GM12865 (cell line): ENCODE measurements around the gene RPS4Y1.

ENCODE experiments used
- DNase-seq: peaks from one replicate; pipeline ENCODE4 v3.0.0; 2010; ENCODE audit warnings: low read depth
- H3K4me3 ChIP-seq: 2 replicates; pipeline ENCODE4 v1.5.1; 2011; ENCODE audit warnings: mild to moderate bottlenecking, low read depth, low read length, control low read depth
- TF ChIP-seq, protein P1 (sequence below): IDR thresholded peaks from 2 replicates; pipeline ENCODE4 v1.5.1; 2011; ENCODE audit warnings: low read length, control low read depth, low read depth, inconsistent platforms; ENCODE audit not compliant: insufficient read depth; ENCODE audit errors: missing control alignments

Gene RPS4Y1

DNA sequence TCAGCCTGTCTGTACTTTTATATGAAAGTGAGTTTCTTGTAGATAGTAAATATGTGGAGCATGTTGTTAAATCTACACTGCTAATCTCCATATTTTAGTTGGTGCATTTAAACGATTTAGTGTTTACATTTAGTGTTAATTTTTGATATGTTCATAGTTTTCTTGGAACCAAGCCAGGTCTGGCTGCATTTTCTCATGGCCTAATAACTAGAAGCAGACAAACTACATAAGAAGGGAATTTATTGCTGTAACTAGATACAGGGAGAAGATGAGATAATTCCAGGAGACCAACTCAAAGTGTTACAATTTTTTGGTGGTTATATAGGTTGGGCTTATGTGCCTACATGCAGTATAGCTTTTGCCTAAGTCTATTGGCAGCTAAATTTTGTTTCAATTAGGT lies 32.8 kb downstream of the RPS4Y1 start:
- H3K4me3 ChIP-seq = no peak overlapping the region
- no peak for DNase-seq
- TF ChIP-seq, protein P1, sequence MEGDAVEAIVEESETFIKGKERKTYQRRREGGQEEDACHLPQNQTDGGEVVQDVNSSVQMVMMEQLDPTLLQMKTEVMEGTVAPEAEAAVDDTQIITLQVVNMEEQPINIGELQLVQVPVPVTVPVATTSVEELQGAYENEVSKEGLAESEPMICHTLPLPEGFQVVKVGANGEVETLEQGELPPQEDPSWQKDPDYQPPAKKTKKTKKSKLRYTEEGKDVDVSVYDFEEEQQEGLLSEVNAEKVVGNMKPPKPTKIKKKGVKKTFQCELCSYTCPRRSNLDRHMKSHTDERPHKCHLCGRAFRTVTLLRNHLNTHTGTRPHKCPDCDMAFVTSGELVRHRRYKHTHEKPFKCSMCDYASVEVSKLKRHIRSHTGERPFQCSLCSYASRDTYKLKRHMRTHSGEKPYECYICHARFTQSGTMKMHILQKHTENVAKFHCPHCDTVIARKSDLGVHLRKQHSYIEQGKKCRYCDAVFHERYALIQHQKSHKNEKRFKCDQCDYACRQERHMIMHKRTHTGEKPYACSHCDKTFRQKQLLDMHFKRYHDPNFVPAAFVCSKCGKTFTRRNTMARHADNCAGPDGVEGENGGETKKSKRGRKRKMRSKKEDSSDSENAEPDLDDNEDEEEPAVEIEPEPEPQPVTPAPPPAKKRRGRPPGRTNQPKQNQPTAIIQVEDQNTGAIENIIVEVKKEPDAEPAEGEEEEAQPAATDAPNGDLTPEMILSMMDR = no peak

DNA sequence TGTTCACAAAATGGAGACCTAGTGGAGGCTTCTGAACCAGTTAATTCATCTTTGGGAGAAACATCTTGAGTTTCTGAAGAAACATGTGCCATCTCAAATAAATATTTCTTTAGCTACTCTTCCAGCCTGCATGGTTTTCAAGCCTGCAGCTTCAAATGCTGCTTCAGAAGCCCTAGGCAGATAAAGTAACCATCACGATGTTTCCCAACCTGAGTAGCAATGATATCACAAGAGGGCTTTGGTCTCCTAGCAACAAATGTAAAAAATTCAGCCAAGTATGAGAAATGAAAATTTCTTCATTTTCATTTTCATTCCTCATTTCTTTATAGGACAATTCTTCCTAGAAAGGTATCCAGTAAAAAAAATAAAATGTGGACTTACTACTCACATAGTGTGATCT lies 42.2 kb downstream of the RPS4Y1 start:
- no peak overlapping the region for H3K4me3 ChIP-seq
- DNase-seq = no peak
- TF ChIP-seq, protein P1 = no peak

DNA sequence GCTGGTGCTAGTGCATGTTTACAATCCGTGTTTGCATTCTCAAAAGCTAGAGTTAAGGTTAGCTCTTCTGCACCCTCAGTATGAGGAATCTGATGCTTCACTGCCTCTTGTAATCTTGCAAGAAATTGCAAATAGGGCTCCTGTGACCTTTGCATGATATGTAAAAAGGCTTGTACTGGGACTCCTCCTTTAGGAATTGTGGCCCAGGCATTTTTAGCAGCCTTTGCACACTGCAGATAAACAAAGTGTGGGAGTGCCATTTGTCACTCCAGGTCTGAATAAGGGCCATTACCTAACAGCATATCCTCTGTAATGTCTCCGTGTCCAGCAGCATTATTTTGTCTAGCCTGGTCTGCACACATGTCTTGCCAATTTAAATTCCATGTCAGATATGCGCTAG lies 44.5 kb downstream of the RPS4Y1 start:
- TF ChIP-seq, protein P1 = no peak
- DNase-seq = no peak
- no peak overlapping the region for H3K4me3 ChIP-seq

DNA sequence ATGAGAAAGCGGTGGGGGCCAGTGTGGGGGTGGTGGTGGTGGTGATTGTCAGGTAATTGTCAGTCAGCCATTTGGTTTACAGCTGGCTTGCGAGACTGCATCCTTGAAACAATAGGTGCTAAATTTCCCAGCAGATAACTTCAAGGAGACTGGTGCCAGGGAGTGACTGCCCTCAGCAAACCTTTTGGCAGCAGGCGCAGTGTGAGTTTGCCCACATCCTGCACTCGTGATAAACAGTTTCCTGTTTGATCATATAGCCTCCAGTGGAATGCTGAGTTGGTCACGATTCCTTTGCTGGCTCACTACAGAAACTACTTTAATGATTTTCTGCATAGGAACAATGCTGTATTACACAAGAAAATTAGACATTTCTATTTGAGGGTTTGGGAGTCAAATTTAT lies 46.0 kb downstream of the RPS4Y1 start:
- H3K4me3 ChIP-seq = no peak overlapping the region
- no peak for DNase-seq
- TF ChIP-seq, protein P1 = no peak

DNA sequence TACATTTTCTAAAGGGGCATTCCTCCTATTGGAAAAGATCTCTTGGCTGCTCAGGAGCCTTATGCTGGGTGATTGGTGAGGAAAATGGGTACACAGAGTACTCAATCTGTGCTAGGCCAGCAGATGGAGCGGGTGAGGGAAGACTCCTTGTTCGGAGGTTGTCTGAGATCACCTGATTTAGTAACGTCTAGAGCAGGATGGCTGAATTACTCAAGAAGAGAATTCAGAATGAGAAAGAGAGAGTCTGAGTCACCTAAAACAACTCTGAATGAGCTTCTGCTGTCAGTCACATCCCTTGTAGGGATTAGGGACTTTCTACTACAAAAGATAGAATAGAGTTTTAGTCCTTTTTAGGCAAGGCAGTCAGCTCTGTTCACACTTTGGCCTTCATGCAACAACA lies 46.6 kb downstream of the RPS4Y1 start:
- H3K4me3 ChIP-seq = no peak overlapping the region
- TF ChIP-seq, protein P1 = no peak
- no peak for DNase-seq

DNA sequence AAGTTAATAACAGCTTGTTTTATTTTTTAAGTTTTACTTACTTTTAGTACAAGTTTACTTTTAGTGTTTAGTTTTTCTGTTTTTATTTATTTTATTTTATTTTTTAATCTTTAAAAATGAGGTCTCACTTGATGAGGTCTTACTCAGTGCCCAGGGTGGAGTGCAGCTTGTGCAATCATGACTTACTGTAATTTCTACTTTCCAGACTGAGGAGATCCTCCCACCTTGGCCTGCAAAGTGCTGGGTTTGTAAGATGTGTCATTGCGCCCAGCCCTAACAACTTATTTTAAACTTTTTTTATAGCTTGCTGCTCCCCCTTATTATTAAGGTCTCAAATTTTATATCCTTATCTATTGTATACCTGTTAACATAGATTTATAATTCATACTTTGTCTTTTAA lies 52.1 kb downstream of the RPS4Y1 start:
- no peak for DNase-seq
- TF ChIP-seq, protein P1 = no peak
- no peak overlapping the region for H3K4me3 ChIP-seq

DNA sequence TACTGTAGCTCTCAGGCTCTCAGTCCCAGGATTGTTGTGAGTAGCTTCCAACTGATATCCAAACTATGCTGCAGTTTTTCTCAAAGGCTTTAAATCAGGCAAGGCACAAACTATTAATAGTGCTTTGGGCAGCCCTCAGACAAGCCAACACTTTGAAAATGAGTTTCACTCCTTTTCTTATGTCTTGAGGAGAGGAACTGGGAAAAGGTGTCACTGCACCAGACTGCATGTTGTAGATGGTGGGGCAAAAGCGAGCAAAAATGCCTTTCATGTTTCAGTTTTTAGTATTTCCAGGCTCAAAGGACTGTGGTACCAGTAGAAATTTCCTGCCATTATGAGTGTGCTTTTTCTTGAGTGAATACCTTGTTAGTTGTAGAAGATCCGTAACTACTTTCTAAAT lies 54.6 kb downstream of the RPS4Y1 start:
- no peak for DNase-seq
- TF ChIP-seq, protein P1 = no peak
- no peak overlapping the region for H3K4me3 ChIP-seq
